NCI-H2081 treated with DMSO at 0.1 percent for 48 hours (cell line): ENCODE measurements around the gene WNK1.
"Not testable (repeated sequence)": the region's sequence is repeated elsewhere in the genome, so short reads cannot be mapped to it uniquely, and the experiment has no call there.

Source experiments
- DNase-seq: peaks from one replicate; lab custom pipeline; 2025; lab: John Stamatoyannopoulos, UW

The WNK1 gene

DNA sequence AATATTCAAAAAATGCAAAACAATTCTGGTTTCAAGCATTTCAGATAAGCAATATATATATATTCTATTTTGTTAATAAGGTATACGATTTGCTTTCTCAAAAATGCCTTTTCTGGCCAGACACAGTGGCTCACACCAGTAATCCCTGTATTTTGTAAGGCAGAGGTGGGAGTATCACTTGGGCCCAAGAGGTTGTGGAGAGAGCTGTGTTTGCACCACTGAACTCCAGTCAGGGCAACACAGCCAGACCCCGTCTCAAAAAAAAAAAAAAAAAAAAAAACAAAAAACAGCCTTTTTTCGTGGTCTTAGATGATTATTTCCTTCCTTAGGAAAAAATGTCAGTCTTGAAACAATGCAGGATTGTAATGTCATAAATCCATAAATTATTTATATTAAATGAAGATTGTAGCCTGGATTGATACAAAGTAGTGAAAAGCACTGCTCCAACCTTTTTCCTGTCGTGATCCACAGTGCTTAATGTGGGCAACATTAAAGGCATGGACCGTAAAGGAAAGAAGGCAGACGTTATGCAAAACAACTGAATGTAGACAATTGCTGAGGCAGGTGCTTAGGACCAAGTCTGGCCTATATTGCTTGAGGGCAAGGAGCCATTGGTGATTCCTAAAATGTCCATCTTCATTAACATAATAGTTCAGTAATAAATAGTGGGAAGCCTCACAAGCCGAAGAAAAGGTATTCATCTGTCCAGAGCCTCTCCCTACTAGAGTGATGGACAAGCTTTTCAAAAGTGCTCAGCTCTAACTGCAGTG is 160.3 kb downstream of the WNK1 start:
- no peak for DNase-seq

DNA sequence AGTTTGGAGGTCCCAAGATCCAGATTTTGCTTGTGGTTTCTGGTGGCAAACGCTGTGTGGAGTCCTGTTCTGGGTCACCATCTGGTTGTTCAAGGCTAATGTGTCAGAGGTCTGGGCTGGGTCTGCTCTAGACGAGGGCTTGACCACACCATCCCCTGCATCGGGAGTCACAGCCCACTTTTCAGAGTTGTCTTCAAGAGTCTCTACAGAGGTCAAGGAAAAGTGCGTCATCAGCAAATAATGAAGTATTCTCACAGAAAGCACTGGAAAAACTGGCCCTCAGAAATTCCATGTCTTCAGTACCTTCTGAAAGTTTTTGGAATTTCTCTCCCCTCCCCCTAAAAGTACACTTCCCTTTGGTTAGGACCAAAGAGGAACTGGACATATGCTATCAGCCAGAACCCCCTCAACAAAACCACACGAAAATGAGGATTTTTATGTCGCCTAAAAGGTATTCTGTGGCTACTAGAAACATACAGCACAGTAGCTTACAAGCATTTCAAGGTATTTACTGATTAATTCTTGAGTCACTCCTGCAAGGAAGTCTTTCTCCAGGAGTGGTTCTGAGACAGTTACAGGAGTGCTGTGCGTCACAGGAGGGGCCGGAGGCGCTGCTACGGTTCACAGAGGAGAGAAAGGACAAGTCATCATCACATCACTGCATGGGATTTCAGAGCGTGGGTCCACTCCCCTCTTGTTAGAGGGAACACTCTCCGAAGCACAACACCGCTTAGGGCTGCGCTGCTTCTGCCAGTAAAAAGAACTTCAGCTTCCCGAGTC is 161.7 kb downstream of the WNK1 start:
- no peak for DNase-seq

DNA sequence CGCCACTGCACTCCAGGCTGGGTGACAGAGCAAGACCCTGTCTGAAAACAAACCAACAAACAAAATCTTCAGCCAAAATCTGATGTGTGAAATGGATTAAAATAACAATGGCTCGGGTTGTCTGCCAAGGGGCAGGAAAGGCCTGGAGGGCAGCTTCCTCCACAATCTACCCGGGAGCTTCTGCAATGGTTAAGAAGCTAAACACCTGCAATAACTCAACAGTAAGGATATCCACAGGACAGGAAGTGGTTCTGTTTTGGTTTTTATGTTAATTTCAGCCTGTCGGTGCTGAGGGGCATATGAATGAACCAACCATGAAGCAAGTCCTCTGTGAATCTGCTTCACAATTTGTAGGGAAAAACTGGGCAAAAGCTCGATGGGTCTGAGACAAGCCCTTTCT is 162.7 kb downstream of the WNK1 start:
- no peak for DNase-seq

DNA sequence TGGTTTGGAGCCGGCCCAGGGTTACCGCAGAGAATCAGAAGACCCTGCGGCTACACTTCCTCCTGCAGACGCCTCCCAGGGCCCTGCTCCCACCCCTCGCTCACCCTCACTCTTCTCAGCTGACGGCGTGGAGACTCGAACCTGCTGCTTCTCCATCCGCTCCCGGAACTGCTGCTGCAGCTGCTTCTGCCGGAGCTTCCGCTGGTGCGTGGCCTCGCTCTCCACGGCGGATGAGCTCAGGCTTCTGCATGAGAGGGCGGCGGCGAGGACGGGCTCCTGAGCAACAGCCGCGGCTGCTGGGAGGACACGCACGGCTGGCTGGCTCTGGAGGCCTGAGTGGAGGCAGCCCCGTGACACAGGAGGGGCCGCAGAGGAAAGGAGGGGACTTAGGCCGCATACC is 163.9 kb downstream of the WNK1 start:
- DNase-seq, result no peak

DNA sequence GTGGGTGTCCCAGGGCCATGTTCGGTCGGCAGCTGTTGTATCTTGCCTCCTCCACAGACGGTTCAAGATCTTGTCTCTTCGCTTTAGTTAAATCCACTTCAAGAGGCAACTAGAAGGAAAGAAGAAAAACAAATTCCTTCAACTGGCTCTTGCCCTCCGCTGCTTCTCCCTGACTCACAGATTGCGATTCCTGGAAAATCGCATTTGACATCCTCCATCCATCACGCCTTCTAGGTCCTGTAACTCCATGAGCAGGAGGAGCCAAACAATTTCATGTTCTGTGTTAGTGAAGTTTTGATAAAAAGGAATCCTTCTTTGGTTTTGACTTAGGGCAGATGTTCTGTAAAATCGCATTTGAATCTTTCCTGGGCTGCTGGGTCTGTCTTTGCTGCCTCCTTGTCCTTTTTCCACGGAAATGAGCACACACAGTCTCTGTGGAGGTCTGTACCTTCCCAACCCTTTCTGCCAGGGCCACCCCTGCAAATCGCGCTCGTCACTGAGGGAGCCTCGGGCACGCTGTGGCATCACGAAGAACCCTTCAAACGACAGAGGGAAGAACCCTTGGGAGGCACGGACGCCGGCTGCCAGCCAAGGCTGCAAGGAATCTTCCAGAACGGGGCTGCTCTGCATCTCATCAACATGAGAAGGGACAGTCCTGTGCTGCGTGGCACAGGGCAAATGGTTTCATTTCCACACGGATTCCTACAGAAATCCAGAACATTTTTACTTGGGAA is 164.5 kb downstream of the WNK1 start:
- DNase-seq, result no peak

DNA sequence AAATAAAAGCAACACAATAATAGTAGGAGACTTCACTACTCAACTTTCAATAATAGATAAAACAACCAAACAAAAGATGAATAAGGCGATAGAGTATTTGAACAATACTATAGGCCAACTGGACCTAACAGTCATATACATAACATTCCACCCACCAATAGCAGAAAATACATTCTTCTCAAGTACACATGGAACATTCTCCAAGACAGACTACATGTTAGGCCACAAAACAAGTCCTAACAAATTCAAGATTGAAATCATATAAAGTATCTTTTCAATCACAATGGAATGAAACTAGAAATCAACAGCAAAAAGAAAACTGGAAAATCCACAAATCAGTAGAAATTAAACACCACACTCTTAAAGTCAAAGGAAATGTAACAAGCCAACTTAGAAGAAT is 168.3 kb downstream of the WNK1 start:
- no peak for DNase-seq

DNA sequence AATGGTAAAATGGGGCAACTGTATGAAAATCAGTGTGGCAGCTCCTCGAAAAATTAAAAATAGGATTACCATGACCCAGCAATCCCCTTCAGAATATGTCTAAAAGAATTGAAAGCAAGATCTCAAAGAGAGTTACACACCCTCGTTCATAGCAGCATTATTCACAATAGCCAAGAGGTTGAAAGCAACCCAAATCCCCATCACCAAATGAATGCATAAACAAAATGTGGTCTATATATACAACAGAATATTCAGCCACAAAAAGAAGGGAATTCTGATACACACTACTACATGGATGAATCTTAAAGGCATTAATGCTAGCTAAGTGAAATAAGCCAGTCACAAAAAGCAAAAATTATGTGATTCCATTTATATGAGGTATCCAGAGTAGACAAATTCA is 169.9 kb downstream of the WNK1 start:
- no peak for DNase-seq

DNA sequence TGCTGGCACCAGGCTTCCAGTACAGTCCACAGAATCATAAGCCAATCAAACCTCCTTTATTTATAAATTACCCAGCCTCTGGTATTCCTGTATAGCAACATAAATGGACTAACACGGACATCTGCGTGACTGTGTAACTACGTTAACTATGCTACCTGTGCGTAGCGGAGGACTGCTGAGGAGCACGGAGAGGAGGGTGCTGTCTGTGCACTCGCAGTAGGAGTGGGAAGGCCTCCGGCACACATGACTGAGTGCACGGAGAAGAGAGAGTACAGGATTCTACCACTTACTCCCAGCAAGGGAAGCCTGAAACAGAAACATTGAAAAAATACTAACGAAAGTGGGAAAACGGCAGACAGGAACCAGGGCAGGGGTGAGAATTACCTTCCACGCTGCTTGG is 174.3 kb downstream of the WNK1 start:
- no peak for DNase-seq

DNA sequence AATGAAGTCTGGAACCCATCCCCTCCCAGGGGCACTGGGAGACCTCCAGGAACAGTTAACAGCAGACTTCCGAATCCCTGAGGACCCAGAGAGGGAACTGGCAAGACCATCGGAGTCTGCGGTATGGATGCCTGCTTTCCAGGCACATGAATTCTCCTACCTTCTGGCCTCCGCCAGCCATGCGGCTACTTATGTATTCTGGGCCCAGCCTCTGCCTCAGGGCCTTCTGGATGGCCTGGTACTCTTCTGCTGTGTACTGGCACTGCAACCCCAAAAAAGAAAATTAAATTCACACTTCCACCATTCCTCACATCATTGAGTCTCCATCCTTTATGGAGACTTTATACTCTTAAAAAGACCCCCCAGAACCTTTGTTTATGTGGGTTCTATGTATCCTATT is 178.7 kb downstream of the WNK1 start:
- DNase-seq, result no peak

DNA sequence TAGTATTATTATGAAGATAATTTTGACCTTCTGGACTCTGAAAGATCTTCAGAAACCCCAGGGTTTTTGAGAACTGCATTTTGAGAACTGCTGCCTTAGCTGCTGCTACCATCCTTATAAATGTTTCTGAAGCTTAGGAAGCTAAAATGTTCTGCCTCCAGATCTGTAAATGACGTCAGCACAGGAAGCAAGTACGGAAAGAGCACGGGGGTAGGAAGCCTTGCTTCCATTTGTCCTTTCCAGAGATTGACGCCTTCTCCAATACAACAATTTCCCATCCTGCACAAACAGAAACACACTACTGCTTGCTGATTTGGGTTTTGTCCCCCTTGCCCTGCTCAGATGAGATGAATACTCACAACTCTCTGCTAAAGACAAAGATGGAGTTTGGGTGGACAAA is 179.2 kb downstream of the WNK1 start:
- DNase-seq, result no peak

DNA sequence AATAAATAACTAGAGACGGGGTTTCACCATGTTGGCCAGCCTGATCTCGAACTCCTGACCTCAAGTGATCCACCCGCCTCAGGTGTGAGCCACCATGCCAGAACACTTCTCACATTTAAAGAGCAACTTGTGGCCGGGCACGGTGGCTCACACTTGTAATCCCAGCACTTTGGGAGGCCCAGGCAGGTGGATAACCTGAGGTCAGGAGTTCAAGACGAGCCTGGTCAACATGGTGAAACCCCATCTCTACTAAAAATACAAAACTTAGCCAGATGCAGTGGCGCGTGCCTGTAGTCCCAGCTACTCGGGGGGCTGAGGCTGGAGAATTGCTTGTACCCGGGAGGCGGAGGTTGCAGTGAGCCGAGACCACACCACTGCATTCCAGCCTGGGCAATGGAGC is 183.5 kb downstream of the WNK1 start:
- not testable (repeated sequence) for DNase-seq

DNA sequence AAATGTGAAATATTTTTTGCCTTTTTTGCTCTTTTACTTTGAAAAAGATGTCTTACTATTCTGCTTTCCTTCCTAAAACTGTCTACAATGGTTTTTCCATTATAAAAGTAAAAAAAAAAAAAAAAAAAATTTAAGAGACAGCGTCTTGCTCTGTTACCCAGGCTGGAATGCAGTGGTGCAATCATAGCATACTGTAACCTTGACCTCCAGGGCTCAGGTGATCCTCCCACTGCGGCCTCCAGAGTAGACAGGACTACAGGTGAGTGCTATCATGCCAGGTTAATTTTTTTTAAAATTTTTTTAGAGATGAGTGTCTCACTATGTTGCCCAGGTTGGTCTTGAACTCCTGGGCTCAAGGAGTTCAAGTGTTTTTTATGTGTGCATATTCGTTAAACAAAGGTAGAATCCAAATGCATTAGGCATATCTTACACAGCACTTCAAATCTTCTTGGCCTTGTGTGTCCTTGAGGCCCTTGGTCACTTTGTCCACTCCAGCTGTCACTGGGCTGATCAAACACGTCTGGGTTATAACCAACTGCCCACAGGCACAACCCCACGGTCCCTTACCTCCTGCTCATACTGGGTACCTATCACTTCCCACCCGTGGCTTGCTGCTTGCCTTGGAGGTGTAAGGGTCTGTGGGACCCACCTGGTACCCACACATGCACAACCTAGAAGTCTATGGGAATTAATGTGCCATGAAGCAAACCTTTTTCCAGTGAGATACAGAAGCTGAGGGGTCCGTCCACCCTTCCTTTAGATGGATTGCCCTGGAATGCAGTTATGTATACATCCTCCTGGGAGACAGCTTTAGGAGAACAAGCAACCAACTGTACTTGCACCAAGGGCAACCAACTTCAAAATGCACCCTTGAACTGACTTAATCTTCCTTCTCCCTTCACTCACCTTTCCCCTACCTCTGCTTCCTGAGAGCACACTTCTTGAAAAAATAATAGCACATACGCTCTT is 184.3 kb downstream of the WNK1 start:
- DNase-seq, result no peak

DNA sequence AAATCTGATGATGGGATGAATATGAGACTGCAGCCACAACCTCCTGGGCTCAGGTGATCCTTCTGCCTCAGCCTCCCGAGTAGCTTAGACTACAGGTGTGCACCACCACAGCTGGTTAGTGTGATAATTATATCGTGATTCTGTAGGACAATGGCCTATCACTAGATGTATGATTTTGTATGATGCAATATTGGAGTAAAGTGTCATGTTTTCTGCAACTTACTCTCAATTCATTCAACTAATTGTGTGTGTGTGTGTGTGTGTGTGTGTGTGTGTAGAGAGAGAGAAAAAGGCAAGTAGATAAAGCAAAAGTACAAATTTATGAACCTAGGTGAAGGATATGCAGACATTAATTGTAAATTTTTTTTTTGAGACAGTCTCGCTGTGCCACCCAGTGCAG is 186.4 kb downstream of the WNK1 start:
- DNase-seq, result no peak

DNA sequence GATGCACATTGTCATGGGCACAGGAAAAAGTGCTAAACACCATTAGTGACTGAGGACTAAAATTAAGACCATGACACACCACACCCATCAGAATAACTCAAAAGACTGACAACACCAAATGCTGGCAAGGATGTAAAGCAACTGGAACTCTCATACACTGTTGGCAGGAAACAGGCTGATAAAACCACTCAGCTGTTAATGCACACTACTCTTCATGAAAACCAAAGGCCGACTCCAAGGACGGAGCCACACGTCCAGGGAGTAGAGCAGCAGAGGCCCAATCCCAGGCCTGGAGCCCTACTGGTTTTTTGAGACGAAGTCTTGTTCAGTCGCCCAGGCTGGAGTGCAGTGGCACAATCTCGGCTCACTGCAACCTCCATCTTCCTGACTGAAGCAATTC is 190.7 kb downstream of the WNK1 start:
- DNase-seq, result no peak

DNA sequence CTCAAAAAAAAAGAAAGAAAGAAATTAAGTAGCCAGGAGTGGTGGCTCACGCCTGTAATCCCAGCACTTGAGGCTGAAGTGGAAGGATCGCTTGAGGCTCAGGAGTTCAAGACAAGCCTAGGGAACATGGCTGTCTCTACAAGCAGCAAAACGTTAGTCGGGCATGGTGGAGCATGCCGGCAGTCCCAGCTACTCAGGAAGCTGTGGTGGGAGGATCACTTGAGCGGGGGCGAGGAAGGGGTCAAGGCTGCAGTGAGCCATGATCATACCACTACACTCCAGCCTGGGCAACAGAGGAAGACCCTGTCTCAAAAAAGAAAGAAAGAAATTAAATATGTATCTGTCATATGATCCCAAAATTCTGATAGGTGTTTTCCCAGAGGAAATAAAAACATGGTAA is 191.8 kb downstream of the WNK1 start:
- no peak for DNase-seq

DNA sequence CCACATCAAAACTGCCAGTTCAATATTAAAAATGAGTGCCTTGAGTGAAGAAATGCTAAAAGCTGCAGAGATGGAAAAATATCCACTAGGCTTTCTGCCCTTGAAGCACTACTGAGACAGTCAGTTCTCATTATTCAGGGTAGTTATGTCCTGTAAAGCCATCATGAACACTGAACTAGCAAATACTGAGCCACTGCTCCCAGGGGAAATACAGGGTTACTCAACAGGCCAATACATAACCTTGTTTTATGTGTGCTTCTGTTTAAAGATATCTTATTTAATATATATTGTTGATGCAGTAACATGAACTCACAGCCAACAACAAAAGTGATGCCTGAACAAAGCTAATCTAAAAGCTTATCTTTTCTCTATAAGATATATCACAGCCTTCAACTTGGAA is 193.8 kb downstream of the WNK1 start:
- no peak for DNase-seq

DNA sequence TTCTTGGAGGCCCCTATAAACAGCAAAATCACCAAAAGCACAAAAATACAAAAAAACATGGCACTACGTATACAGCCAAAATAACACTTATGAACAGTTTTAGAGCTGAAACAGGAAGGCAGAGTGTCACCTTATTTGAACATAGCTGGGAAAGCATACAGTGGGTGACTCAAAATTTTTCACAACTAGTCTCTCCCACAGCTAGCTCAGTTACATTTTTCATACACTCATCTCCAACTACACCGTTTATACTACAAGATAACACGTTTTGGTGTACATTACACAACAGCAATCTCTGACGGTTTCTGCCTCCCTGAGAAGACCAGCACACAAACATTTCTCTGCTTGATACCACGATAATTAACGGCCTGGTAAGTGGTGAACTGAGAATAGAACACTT is 194.3 kb downstream of the WNK1 start:
- DNase-seq, result no peak

DNA sequence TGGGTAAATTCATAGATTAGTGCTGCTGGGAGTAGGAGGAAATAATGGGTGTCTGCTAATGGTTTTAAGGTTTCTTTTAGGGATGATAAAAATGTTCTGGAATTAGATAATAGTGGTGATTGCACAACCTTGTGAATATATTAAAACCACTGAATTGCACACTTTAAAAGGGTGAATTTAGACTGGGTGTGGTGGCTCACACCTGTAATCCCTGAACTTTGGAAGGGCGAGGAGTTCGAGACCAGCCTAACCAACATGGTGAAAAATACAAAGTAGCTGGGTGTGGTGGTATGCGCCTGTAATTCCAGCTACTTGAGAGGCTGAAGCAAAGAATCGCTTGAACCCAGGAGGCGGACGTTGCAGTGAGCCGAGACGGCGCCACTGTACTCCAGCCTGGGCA is 195.9 kb downstream of the WNK1 start:
- DNase-seq, result no peak

DNA sequence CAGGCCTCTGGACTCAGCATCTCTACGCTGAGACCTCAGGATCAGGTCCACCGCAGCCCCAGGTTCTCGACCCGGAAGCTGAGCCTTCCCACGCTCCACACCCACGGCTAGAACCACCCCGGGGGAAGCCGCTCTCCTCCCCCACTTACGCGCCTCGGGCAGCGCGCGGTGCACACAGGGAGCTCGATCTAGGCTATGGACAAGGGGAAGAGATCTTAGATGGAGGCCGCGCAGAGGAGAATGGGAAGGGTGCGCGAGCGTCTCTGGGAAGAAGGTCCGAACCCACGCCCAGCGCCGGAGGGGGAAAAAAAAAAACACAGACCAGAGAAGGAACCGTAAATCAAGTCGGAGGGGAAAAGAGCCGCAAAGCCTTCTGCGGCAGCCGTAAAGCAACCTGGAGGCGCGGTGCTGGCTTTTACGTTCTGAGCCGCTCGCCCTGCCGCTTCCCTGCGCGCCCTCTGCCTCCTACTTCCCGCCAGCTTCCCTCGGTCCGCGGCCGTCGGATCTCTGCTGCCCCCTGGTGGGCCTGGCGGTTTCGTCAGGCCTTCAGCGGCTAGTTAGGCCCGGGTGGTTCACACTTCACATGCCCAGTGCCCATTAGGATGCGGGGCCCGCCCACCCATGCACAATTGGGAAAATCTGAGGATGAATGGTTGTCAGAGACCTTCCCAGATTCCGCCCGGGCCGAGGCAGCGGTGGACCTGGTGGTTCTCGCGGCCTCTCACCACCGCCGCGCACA is 197.2 kb downstream of the WNK1 start, which contains the start of gene RAD52:
RAD52 (minus strand) TSS at position 242 of the 739 bp plus-strand sequence. CDS start 16,636 bp downstream, outside the sequence.
- peak; percentile 96 for DNase-seq

DNA sequence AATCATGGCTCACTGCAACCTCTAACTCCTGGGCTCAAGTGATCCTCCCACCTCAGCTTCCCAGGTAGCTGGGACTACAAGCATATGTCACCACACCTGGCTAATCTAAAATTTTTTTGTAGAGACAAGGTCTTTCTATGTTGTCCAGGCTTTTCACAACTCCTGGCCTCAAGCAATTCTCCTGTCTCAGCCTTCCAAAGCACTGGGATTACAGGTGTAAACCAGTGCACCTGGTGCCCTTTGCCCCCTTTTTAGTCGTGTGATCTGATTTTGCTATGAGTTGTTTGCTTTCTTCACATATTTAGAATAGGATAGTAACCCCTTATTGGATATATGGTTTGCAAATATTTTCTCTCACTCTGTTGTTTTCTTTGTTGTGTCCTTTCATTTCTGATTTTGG is 198.8 kb downstream of the WNK1 start:
- no peak for DNase-seq

DNA sequence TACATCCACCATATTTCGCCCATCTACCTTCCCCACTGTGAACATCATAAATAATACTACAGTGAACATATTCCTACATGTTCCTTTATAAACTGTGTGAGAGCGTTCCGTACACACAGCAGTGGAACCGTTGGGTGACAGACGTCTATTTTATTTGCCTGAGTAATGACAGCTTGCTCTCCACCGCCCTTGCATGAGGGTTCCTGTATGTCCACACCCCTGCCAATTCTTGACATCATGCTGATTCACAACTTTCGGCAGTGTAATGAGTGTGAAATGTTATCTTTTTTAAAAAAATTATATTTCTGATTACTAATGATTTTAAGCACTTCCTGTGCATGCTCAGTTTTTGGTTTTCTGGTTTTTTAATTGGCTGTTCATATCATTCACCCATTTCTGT is 201.4 kb downstream of the WNK1 start:
- no peak for DNase-seq
